Activated naive CD4-positive, alpha-beta T cell treated with anti-CD3 and anti-CD28 coated beads for 36 hours (primary cell): Measurements from ENCODE around the gene FYCO1. TPM values are rescaled to one million over a fixed set of nuclear protein-coding genes. Genes with fewer than 3 reads are reported as not detected.
"Not testable (repeated sequence)": the region's sequence is repeated elsewhere in the genome, so short reads cannot be mapped to it uniquely, and the experiment has no call there.

ENCODE experiments used
- CTCF ChIA-PET: fragments of 350-600 bp; sonication (Branson Sonifier 250); formaldehyde crosslinking; loops from one replicate; lab custom pipeline; 2021; ENCODE audit warnings: antibody characterized with exemption; lab: Charles Lee
- DNase-seq: peaks from one replicate; pipeline ENCODE4 v3.0.0-alpha.2; 2020
- H3K27ac Mint-ChIP-seq: one replicate; pipeline ENCODE4 v1.8.0; 2021; ENCODE audit warnings: mild to moderate bottlenecking, mixed read lengths
- H3K27me3 Mint-ChIP-seq: one replicate; pipeline ENCODE4 v1.8.0; 2021; ENCODE audit warnings: low read depth, mixed read lengths
- H3K36me3 Mint-ChIP-seq: one replicate; pipeline ENCODE4 v1.8.0; 2021; ENCODE audit warnings: low read depth, mixed read lengths
- H3K4me1 Mint-ChIP-seq: one replicate; pipeline ENCODE4 v1.8.0; 2021; ENCODE audit warnings: low read depth, mixed read lengths
- H3K4me3 Mint-ChIP-seq: one replicate; pipeline ENCODE4 v1.8.0; 2021; ENCODE audit warnings: mild to moderate bottlenecking, moderate library complexity, mixed read lengths
- H3K9me3 Mint-ChIP-seq: one replicate; pipeline ENCODE4 v1.8.0; 2021; ENCODE audit warnings: mixed read lengths
- intact Hi-C: fragments of 100-400 bp; cut with micrococcal nuclease; formaldehyde crosslinking; loops from one replicate; pipeline ENCODE4 v1.15.1; 2023
- total RNA-seq, 2 experiments: library from RNA; stranded (reverse); gene quantifications; one replicate each; pipeline ENCODE4 v1.2.3, GENCODE V29; 2021

Gene FYCO1
- total RNA-seq: 10 to 100 TPM; 10.2 to 10.5 TPM

GRCh38 chr3:45995236-45996192 is at the start of gene FYCO1:
Gene FYCO1 (minus strand): TSS chr3:45995824. CDS start chr3:45984910, 10,914 bp downstream.
- CTCF ChIA-PET: no interaction called here
- Mint-ChIP-seq H3K4me3 (peak within 1 kb of the TSS; percentile 82), H3K4me1 (peaks cover 31% of the 10 kb centered on the region), H3K27me3 (peaks cover 3% of the 10 kb centered on the region), H3K27ac (peak within 1 kb of the TSS; percentile 81), H3K36me3 (peaks cover 2% of the 10 kb centered on the region), H3K9me3 (no peaks in the 10 kb centered on the region)
- intact Hi-C loops: loop anchor here (1.0 to 5.0 kb wide), 5 partner anchors 14 to 303 kb away; partner anchors contain the start of genes CXCR6 and LZTFL1
- peak; percentile 94 for DNase-seq

DNA sequence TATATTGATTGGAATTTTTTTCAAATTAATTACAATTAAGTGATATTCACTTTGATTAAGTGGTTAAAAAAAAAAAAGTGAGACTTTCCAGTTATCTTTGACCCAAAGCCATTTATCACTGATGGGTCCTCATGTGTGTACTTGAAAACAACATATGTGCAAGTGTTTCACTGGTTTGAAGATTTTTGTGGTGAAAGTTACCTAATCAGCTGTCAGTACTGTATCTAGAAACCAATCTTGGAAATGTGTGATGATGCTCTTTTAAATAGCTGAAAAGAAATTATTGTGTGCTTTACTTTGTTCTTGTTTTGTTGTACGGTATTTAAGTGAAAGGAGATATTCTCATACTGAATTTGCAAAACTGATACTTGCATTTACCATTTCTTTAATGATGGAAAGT is 43.3 kb upstream of the FYCO1 start:
- Mint-ChIP-seq H3K4me1 (no peaks in the 10 kb centered on the region), H3K4me3 (no peak overlapping the region), H3K27me3 (no peaks in the 10 kb centered on the region), H3K9me3 (peaks cover 2% of the 10 kb centered on the region), H3K36me3 (no peaks in the 10 kb centered on the region), H3K27ac (no peak overlapping the region)
- DNase-seq: no peak
- intact Hi-C loops: no loop called here
- CTCF ChIA-PET: no interaction called here

DNA sequence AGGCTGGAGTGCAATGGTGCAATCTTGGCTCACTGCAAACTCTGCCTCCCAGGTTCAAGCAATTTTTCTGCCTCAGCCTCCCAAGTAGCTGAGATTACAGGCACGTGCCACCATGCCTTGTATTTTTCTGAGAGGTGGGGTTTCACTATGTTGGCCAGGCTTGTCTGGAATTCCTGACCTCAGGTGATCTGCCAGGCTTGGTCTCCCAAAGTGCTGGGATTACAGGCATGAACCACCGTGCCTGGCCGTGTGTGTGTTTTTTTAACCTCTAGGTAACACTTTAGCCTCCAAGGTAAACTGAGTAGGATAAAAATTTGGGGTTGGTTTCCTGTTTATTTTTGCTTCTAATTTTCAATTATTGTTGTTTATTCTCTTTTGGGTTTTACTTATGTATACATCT is 42.4 kb upstream of the FYCO1 start:
- H3K27me3 Mint-ChIP-seq, H3K36me3 Mint-ChIP-seq, DNase-seq, H3K9me3 Mint-ChIP-seq, H3K27ac Mint-ChIP-seq, H3K4me1 Mint-ChIP-seq, intact Hi-C loops, CTCF ChIA-PET, H3K4me3 Mint-ChIP-seq: not testable (repeated sequence)

DNA sequence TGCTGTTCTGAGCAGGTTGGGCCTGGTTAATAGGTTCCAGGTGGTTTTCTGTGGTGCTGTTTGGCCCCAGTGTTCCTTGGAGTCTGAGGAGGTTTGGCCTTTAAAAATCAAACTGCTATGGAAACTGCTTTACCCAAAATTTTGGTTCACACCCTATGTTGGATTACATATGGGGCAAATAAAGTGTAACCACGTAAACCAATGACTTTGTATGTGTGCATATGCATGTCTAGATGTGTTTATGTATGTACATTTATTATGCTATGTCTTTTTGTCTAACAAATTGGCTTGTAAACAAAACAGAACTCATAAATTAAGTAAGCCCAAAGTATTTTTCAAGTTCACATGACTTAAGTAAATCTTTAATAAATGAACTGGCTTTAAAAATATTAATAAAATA is 40.6 kb upstream of the FYCO1 start:
- no peak for DNase-seq
- CTCF ChIA-PET: no interaction called here
- intact Hi-C loops: no loop called here
- Mint-ChIP-seq H3K9me3 (peaks cover 4% of the 10 kb centered on the region), H3K27me3 (no peaks in the 10 kb centered on the region), H3K4me1 (no peaks in the 10 kb centered on the region), H3K36me3 (no peaks in the 10 kb centered on the region), H3K27ac (no peak overlapping the region), H3K4me3 (no peak overlapping the region)

DNA sequence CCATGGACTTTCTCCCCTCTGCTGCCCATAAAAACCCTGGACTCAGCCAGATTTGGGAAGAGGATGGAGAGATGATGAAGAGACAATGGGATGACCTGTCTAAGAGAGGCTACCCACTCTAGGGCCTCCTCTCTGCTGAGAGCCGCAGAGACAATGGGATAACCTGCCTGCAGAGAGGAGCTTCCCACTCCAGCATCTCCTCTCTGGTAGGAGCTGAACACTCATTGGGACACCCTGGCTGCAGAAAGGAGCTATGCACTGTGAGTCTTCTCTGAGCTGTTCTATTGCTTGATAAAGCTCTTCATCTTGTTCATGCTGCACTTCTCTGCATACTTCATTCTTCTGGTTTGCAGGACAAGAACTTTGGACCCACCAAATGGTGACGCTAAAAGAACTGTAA is 36.1 kb upstream of the FYCO1 start:
- Mint-ChIP-seq H3K27me3 (no peaks in the 10 kb centered on the region), H3K27ac (no peak overlapping the region), H3K4me1 (no peaks in the 10 kb centered on the region), H3K4me3 (no peak overlapping the region), H3K36me3 (no peaks in the 10 kb centered on the region), H3K9me3 (peaks cover 11% of the 10 kb centered on the region)
- CTCF ChIA-PET: interaction anchor here (0.9 kb wide), 1 partner anchor 65 kb away, joined by 4 read pairs; no protein-coding TSS in a partner anchor
- intact Hi-C loops: no loop called here
- DNase-seq: no peak

- DNase-seq: no peak
- no peaks in the 10 kb centered on the region for H3K4me1 Mint-ChIP-seq
- peaks cover 11% of the 10 kb centered on the region for H3K9me3 Mint-ChIP-seq
- intact Hi-C loops: no loop called here
- no peak overlapping the region for H3K4me3 Mint-ChIP-seq
- no peaks in the 10 kb centered on the region for H3K36me3 Mint-ChIP-seq
- CTCF ChIA-PET: interaction anchor here (0.9 kb wide), 1 partner anchor 66 kb away, joined by 4 read pairs; no protein-coding TSS in a partner anchor
- no peaks in the 10 kb centered on the region for H3K27me3 Mint-ChIP-seq
- H3K27ac Mint-ChIP-seq: no peak overlapping the region
Observed at GRCh38 chr3:46031269-46031668, 35.6 kb upstream of the FYCO1 start.

GRCh38 chr3:46030626-46031025 is 35.0 kb upstream of the FYCO1 start:
- H3K27ac Mint-ChIP-seq: no peak overlapping the region
- no peaks in the 10 kb centered on the region for H3K4me1 Mint-ChIP-seq
- peaks cover 11% of the 10 kb centered on the region for H3K9me3 Mint-ChIP-seq
- no peaks in the 10 kb centered on the region for H3K27me3 Mint-ChIP-seq
- intact Hi-C loops: no loop called here
- H3K4me3 Mint-ChIP-seq: no peak overlapping the region
- no peaks in the 10 kb centered on the region for H3K36me3 Mint-ChIP-seq
- no peak for DNase-seq
- CTCF ChIA-PET: interaction anchor here (1.2 kb wide), 1 partner anchor 49 kb away, joined by 5 read pairs; no protein-coding TSS in a partner anchor

- Mint-ChIP-seq H3K4me1 (no peaks in the 10 kb centered on the region), H3K4me3 (no peak overlapping the region), H3K9me3 (peaks cover 11% of the 10 kb centered on the region), H3K27me3 (no peaks in the 10 kb centered on the region), H3K36me3 (no peaks in the 10 kb centered on the region), H3K27ac (no peak overlapping the region)
- CTCF ChIA-PET: interaction anchor here (1.2 kb wide), 1 partner anchor 49 kb away, joined by 5 read pairs; no protein-coding TSS in a partner anchor
- intact Hi-C loops: no loop called here
- DNase-seq: no peak
Observed at GRCh38 chr3:46029953-46030543, 34.4 kb upstream of the FYCO1 start.

DNA sequence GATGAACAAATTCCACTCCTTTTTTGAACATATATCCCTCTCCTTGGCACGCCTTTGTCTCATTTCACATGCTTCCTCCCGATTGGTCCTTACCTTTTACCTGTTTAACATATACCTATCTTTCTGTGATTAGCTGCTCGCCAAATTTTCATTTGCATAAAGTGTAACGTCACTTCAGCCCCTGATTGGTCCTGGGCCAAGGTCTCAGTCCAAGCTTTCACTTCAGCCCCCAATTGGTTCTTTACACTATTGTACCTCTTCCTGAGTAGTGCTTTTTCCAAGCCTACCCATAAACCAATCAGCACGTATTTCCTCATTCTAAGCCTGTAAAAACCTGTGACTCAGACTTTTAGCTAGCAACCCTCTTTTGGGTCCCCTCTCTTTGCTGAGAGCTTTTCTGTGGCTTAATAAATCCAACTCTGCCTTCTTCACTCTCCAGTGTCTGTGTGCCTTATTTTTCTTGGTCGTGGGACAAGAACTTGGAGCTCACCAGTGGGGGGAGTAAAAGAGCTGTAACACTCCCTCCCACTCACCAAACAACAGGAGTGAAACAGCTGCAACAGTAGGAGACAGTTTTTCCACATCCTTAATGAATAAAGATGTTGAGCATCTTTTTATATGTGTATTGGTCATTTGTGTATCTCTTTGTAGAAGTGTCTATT is 32.2 kb upstream of the FYCO1 start:
- intact Hi-C loops: no loop called here
- CTCF ChIA-PET: interaction anchor here (0.6 to 1.2 kb wide), 3 partner anchors 13 to 51 kb away, joined by 3 to 6 read pairs (median 3); no protein-coding TSS in a partner anchor

DNA sequence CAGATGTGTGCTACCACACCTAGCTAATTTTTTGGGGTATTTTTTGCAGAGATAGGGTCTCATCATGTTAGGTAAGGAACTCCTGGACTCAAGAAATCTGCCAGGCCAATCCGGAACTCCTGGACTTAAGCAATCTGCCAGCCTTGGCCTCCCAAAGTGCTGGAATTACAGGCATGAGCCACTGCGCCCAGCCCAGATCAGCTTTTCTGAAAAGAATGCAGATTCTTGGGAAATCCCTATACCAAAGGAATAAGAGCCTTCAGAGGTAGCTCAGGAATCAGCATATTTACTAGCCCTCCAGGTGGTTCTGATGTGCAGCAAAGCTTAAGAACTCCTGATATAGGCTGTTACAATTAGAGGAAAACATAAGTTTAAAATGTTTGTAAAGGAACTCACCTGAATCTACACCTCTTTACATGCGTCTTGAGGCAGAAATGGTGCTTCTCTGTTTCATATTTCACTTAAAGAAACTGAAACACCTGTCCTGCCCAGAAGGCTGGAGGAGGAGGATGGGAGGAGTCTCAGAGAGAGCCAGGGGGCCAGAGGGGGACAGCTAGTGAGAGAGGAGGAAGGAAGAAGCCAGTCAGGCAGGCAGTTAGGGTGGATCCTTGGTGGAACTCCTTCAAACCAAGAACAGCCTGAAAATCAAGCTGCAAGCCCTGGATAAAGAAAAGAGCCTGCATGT is 31.5 kb upstream of the FYCO1 start, which contains the start of gene XCR1:
Gene XCR1, minus strand, starts transcription at position 463 of the 685 bp plus-strand sequence. CDS start 5,536 bp downstream, outside the sequence.
- Mint-ChIP-seq H3K4me1 (no peaks in the 10 kb centered on the region), H3K9me3 (peaks cover 11% of the 10 kb centered on the region), H3K27ac (no peak within 1 kb of the TSS), H3K27me3 (no peaks in the 10 kb centered on the region), H3K36me3 (no peaks in the 10 kb centered on the region), H3K4me3 (no peak within 1 kb of the TSS)
- intact Hi-C loops: no loop called here
- CTCF ChIA-PET: interaction anchor here (1.1 to 1.2 kb wide), 2 partner anchors 14 to 51 kb away, joined by 3 read pairs; no protein-coding TSS in a partner anchor
- no peak for DNase-seq

More for the DNA sequence above, 32.2 kb upstream of the FYCO1 start:
- DNase-seq: no peak
- Mint-ChIP-seq H3K4me3 (no peak overlapping the region), H3K9me3 (peaks cover 11% of the 10 kb centered on the region), H3K27me3 (no peaks in the 10 kb centered on the region), H3K4me1 (no peaks in the 10 kb centered on the region), H3K36me3 (no peaks in the 10 kb centered on the region), H3K27ac (no peak overlapping the region)

DNA sequence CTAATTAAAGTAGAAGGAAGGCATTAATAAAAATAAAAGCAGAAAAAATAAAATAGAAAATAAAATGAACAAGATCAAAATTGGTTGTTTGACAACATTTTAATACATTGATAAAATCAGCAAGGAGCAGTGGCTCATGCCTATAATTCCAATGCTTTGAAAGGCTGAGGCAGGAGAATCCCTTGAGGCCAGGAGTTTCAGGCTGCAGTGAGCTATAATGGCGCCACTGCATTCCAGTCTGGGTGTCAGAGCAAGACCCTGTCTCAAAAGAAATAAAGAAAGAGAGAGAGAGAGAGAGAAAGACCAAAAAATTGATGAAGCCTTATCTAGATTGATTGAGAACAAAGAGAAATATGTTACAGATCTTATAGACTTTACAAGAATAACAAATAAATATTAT is 29.5 kb upstream of the FYCO1 start:
- Mint-ChIP-seq H3K4me3 (no peak overlapping the region), H3K27ac (no peak overlapping the region), H3K36me3 (no peaks in the 10 kb centered on the region), H3K4me1 (no peaks in the 10 kb centered on the region), H3K27me3 (peaks cover 3% of the 10 kb centered on the region), H3K9me3 (peaks cover 8% of the 10 kb centered on the region)
- DNase-seq: no peak
- CTCF ChIA-PET: no interaction called here
- intact Hi-C loops: no loop called here
